Ammon's horn (tissue), 1 donor: ENCODE data around the gene CNDP2.

ENCODE experiments used
- DNase-seq: peaks from one replicate; pipeline ENCODE4 v3.0.0-alpha.2; 2016; ENCODE audit warnings: low spot score

The CNDP2 gene

DNA sequence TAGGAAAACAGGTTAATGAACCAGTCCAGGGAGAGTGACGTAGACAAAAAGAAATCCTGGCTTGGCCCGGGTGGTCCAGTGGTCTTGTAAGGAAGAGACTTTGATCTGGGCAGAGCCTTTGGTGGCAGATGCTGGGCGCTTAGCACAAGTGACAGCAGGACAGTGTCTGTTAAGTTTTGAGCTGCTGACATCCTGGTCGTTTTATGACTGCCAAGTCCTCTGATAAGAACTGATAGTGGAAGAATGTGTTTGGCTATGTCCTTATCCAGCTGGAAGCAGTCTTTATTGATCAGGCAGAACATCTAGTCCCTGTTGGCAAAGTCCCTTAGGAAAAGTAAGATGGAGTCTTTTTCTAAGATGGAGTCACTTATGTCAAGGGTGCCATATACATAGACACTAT is 74.1 kb downstream of the CNDP2 start:
- no peak for DNase-seq

- DNase-seq: no peak
Measured at GRCh38 chr18:74571895-74572680, 75.9 kb downstream of the CNDP2 start.

- DNase-seq: no peak
Measured at GRCh38 chr18:74573053-74573452, 76.9 kb downstream of the CNDP2 start.
